ENCODE measurements around the gene SLFN12. TPM values are rescaled to one million over a fixed set of nuclear protein-coding genes. Genes with fewer than 3 reads are reported as not detected.
"Not testable (repeated sequence)": the region's sequence is repeated elsewhere in the genome, so short reads cannot be mapped to it uniquely, and the experiment has no call there.

Gene SLFN12
- total RNA-seq, 1 donor from 2014 or later, result 13.3 TPM

DNA sequence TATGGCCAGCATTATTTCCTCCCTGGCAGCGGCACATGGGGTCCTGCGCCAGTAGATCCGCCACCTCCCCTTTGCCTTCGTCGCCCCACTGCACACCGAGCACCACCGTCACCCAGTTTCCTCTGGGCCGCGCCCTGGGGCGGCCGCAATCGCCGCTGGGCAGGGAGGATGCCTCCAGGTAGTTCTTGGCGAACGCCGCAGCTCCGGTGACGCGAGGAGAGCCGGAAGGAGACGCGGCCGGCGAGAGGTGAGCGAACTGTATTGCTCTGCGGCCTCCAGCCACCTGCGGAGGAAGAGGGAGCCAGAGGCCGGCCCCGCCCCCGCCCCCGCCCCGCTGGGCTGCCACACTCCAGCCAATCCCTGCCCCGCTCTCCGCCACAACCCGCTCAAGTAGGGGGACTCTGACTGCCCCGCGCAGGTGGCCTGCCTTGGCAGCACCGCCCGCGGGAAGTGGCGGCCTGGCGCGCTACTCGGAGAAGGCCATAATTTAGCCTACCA, 28.1 kb upstream of the SLFN12 start:
- H3K4me3 ChIP-seq (ENCODE audit: low read depth, low read length), result peak overlapping the region; percentile 54
- no peak for DNase-seq (ENCODE audit: low read depth)

DNA sequence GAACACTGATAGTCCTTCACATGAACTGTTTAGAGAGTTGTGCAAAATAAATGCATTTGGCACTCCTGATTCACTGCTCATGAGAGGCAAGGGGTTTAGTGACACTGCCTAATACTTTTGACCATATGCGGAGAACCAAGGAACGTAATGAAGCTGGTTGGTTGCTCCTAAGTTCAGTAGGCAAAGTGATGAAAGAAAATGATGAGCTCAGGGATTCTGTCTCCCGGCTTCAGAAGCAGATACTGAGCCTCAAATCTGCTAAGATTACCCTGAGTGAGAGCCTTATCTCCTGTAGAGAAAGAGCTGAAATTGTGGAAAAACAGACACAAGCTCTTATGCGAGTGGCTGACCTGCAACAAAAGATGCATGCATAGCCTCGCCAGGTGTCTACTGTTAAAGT, 21.7 kb upstream of the SLFN12 start:
- H3K4me3 ChIP-seq (ENCODE audit: low read depth, low read length); DNase-seq (ENCODE audit: low read depth): not testable (repeated sequence)

More for the DNA sequence above, 28.1 kb upstream of the SLFN12 start:
- TF ChIP-seq, protein P1, sequence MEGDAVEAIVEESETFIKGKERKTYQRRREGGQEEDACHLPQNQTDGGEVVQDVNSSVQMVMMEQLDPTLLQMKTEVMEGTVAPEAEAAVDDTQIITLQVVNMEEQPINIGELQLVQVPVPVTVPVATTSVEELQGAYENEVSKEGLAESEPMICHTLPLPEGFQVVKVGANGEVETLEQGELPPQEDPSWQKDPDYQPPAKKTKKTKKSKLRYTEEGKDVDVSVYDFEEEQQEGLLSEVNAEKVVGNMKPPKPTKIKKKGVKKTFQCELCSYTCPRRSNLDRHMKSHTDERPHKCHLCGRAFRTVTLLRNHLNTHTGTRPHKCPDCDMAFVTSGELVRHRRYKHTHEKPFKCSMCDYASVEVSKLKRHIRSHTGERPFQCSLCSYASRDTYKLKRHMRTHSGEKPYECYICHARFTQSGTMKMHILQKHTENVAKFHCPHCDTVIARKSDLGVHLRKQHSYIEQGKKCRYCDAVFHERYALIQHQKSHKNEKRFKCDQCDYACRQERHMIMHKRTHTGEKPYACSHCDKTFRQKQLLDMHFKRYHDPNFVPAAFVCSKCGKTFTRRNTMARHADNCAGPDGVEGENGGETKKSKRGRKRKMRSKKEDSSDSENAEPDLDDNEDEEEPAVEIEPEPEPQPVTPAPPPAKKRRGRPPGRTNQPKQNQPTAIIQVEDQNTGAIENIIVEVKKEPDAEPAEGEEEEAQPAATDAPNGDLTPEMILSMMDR (conservative IDR thresholded peaks at IDR 0.05; ENCODE audit: low read depth, low read length), result no peak

DNA sequence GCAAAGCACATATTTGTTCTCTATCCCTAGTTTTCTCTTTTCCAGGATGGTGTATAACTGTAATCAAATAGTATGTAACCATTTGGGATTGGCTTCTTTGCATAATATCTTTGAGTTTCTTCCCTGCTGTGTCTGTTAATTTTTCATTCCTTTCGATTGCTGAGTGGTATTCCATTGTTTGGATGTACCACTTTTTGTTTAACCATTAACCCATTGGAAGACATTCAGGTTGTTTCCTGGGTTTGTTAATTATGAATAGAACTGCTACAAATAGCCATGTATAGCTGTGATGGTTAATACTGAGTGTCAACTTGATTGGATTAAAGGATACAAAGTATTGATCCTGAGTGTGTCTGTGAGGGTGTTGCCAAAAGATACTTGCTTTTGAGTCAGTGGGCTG, 20.9 kb upstream of the SLFN12 start:
- TF ChIP-seq, protein P1 (conservative IDR thresholded peaks at IDR 0.05; ENCODE audit: low read depth, low read length), result no peak
- no peak for DNase-seq (ENCODE audit: low read depth)
- no peak overlapping the region for H3K4me3 ChIP-seq (ENCODE audit: low read depth, low read length)

DNA sequence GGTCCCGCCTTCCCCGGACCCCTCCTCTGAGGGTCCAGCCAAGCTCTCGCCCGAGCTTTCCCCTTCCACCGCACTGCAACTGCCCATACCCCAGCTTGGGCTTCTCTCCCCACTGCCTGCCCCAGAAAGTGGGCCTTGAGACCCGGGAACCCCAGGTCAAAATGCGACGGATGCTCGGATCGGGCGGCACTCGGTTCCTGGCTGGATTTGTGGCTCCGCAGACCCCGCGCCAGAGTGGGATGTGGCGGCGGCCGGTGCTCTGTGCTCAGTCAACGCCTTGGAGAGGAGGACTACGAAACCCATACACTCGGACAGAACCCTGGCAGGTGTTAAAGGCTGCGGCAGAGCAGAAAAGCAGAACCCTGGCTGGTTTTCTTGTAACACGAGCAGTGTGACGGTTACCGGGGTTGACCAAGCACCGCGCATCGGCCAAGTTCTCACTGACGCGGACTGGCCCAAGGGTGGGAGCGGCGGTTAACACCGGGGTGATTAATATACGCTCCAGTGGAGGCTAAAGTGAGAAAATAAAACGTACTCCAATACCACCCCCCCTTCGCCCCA, 17.2 kb upstream of the SLFN12 start:
- TF ChIP-seq, protein P1 (conservative IDR thresholded peaks at IDR 0.05; ENCODE audit: low read depth, low read length), result no peak
- H3K4me3 ChIP-seq (ENCODE audit: low read depth, low read length), result peak overlapping the region; percentile 80
- DNase-seq (ENCODE audit: low read depth), result no peak

DNA sequence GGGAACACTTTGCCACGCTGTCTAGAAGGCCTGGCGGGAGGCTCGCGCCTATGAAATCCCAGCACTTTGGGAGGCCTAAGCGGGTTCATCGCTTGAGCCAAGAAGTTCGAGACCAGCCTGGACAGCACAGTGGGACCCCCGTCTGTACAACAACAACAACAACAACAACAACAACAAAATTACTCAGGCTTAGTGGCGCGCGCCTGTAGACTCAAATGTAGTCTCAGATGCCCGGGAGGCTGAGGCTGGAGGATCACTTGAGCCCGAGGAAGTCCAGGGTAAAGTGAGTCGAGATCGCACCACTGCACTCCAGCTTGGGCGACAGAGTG, 16.6 kb upstream of the SLFN12 start:
- H3K4me3 ChIP-seq (ENCODE audit: low read depth, low read length), result peak overlapping the region; percentile 80
- TF ChIP-seq, protein P1 (conservative IDR thresholded peaks at IDR 0.05; ENCODE audit: low read depth, low read length), result no peak
- no peak for DNase-seq (ENCODE audit: low read depth)

DNA sequence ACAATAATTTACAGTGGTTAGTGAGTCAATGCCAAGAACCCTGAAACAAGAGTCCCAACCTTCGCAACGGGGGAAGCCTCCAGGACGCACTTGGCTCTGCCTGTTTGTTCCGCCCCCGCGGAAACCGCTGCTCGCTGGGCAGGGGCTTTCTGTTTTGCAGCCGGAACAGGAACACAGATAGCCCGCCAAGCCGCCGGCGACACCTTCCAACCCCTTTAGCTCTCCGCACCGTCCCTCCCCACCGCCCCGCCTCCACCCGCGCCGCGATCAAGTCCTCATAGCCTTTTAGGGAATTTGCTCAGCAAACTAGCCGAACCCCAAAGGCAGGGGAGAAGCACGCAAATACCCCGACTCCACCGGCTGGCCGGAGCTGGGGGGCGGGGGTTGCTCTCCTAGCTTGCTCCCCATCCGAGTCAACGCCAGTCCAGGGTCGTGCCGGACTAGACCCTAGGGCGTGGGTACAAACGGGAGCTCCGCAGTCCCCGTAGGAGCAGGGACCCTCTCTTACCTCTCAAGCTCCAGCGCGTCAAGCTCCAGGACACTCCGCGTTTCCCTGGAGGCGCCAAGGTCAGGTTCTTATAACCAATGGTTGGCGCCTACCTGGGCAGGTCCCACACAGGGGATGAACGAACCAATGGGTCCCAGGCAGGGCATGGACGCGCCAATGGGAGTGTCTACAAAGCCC, 16.1 kb upstream of the SLFN12 start, which contains the start of gene SLFN13:
SLFN13 (minus strand) TSS at position 553 of the 685 bp plus-strand sequence. CDS start 3,086 bp downstream, outside the sequence.
- no peak for DNase-seq (ENCODE audit: low read depth)
- peak within 1 kb of the TSS; percentile 80 for H3K4me3 ChIP-seq (ENCODE audit: low read depth, low read length)
- TF ChIP-seq, protein P1 (conservative IDR thresholded peaks at IDR 0.05; ENCODE audit: low read depth, low read length), result no peak

DNA sequence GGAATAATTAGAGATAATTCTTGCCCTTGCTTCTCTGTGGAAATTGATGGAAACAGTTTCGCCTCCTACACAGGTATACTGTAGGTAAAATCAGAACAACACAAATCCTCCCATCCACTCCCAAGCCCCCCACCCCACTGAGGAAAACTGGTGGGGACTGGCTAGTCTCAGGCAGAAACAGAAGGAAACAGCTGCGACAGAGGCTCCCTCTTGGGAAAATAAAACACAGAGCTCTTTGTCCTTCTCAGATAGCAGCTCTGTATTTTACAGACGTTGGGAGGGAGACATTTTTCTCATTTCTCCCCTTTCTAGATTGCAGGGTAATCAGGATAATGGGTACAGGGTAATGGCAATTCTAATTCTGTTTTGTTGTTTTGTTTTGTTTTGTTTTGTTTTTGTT, 15.2 kb upstream of the SLFN12 start:
- peak overlapping the region; percentile 80 for H3K4me3 ChIP-seq (ENCODE audit: low read depth, low read length)
- DNase-seq (ENCODE audit: low read depth), result no peak
- TF ChIP-seq, protein P1 (conservative IDR thresholded peaks at IDR 0.05; ENCODE audit: low read depth, low read length), result no peak

Data from epithelial cell of proximal tubule (primary cell).